ENCODE results near the gene PPFIA4. TPM values are rescaled to one million over a fixed set of nuclear protein-coding genes. Genes with fewer than 3 reads are reported as not detected.

PPFIA4 gene
- total and polyA plus RNA-seq, 9 of the 15 experiments (the other 6 are each of a cell fraction or from before 2014, with no cell fraction given) = 0.07 to 12.0 (median 0.70) TPM

- no peak; the same call in 1 of the 2 replicates for TF ChIP-seq CUX1 (CRISPR knock-in tag; IDR thresholded peaks at IDR 0.05)
- TF ChIP-seq GABPB2 (CRISPR knock-in tag; conservative IDR thresholded peaks at IDR 0.05) = no peak
- peak; percentile 88 for TF ChIP-seq RNF2 (IDR thresholded peaks at IDR 0.05)
- no peak for TF ChIP-seq ZNF347 (CRISPR knock-in tag; IDR thresholded peaks at IDR 0.05; ENCODE audit: low read depth)
- TF ChIP-seq CHD1 (IDR thresholded peaks at IDR 0.05; ENCODE audit: low read length) = no peak
- 0 out of 2 replicates have a peak, but pooled peaks have one; percentile 53 for TF ChIP-seq PHTF2 (CRISPR knock-in tag; IDR thresholded peaks at IDR 0.05)
- peak; percentile 93 for TF ChIP-seq OTX1 (CRISPR knock-in tag; IDR thresholded peaks at IDR 0.05)
- peak; percentile 96 for TF ChIP-seq NFRKB (IDR thresholded peaks at IDR 0.05; ENCODE audit: low read depth)
- 0 out of 2 replicates have a peak, but pooled peaks have one; percentile 39 for TF ChIP-seq ZNF79 (CRISPR knock-in tag; IDR thresholded peaks at IDR 0.05; ENCODE audit: low read depth)
- TF ChIP-seq ZBTB8A (IDR thresholded peaks at IDR 0.05; ENCODE audit: partially characterized antibody) = no peak
- TF ChIP-seq ATF1 (CRISPR knock-in tag; IDR thresholded peaks at IDR 0.05) = no peak
- peak; percentile 80 for TF ChIP-seq ATF1 (tag; IDR thresholded peaks at IDR 0.05)
- TF ChIP-seq ERF (CRISPR knock-in tag; IDR thresholded peaks at IDR 0.05) = peak; percentile 95
- peak in 1 of 2 experiments; percentile 58; a peak in 1 of 4 replicates for TF ChIP-seq SRF (CRISPR knock-in tag; IDR thresholded peaks at IDR 0.05)
- peak in 1 of 2 experiments; percentile 38; a peak in 1 of 4 replicates for TF ChIP-seq RCOR1 (IDR thresholded peaks at IDR 0.05; ENCODE audit: borderline replicate concordance in 1 of 2, low read depth in 2 of 2, low read length in 2 of 2)
- TF ChIP-seq MYNN (IDR thresholded peaks at IDR 0.05) = peak; percentile 58; the same call in 1 of the 2 replicates
- no peak for TF ChIP-seq MYNN (CRISPR knock-in tag; IDR thresholded peaks at IDR 0.05)
- TF ChIP-seq USF1 (CRISPR knock-in tag; IDR thresholded peaks at IDR 0.05) = peak; percentile 97
- peak; percentile 75; the same call in 1 of the 2 replicates for TF ChIP-seq CREB3L1 (IDR thresholded peaks at IDR 0.05; ENCODE audit: borderline replicate concordance, low read depth)
- no peak for TF ChIP-seq U2AF1 (optimal IDR thresholded peaks at IDR 0.05; ENCODE audit: low read depth, low read length)
- no peak for TF ChIP-seq SAP30 (IDR thresholded peaks at IDR 0.05; ENCODE audit: borderline replicate concordance, insufficient read depth, low read depth, low read length, poor library complexity, severe bottlenecking)
- no peak for TF ChIP-seq RBM15 (IDR thresholded peaks at IDR 0.05; ENCODE audit: insufficient read depth, low read length)
- no peak for TF ChIP-seq RBM39 (optimal IDR thresholded peaks at IDR 0.05; ENCODE audit: low read depth, low read length)
Measured at GRCh38 chr1:203026031-203026665, at the start of gene PPFIA4 (continued).
